HG02981 (cell line): ENCODE data around the gene SPDYE2.
A peak's percentile ranks its signal among the peaks of the same experiment; 100 is the strongest.
"Not testable (repeated sequence)": the region's sequence is repeated elsewhere in the genome, so short reads cannot be mapped to it uniquely, and the experiment has no call there.

Experiments used
- ATAC-seq: cut with Tn5 transposase; IDR thresholded peaks from one replicate; pipeline ENCODE4 v1.9.1; 2021; ENCODE audit warnings: mild to moderate bottlenecking, moderate library complexity; ENCODE audit not compliant: unreplicated experiment

SPDYE2 gene

GRCh38 chr7:102535062-102535615 is 15.9 kb upstream of the SPDYE2 start:
- not testable (repeated sequence) for ATAC-seq

- not testable (repeated sequence) for ATAC-seq
Observed at GRCh38 chr7:102540604-102541003, 10.4 kb upstream of the SPDYE2 start.

GRCh38 chr7:102542083-102542482 is 8.9 kb upstream of the SPDYE2 start:
- ATAC-seq = not testable (repeated sequence)

- not testable (repeated sequence) for ATAC-seq
Observed at GRCh38 chr7:102542771-102543170, 8.3 kb upstream of the SPDYE2 start.

GRCh38 chr7:102543596-102543995 is 7.4 kb upstream of the SPDYE2 start, which contains the start of gene UPK3BL2:
Gene UPK3BL2, minus strand, starts transcription at chr7:102543696. Its CDS starts 60 bp downstream, at chr7:102543636.
- ATAC-seq = not testable (repeated sequence)

GRCh38 chr7:102544372-102544771 is 6.7 kb upstream of the SPDYE2 start:
- not testable (repeated sequence) for ATAC-seq

- not testable (repeated sequence) for ATAC-seq
Observed at GRCh38 chr7:102545288-102545687, 5.7 kb upstream of the SPDYE2 start.

- ATAC-seq = peak; percentile 65
Observed at GRCh38 chr7:102546353-102546752, 4.7 kb upstream of the SPDYE2 start.

GRCh38 chr7:102568620-102569019 is 17.6 kb downstream of the SPDYE2 start:
- ATAC-seq = not testable (repeated sequence)

GRCh38 chr7:102572261-102573239 is 21.5 kb downstream of the SPDYE2 start, which contains the start of gene POLR2J3:
Gene POLR2J3, minus strand, starts transcription at chr7:102572583. Its CDS starts 62 bp downstream, at chr7:102572521.
- peak; percentile 92 for ATAC-seq

- ATAC-seq = not testable (repeated sequence)
Observed at GRCh38 chr7:102574607-102575006, 23.6 kb downstream of the SPDYE2 start.

GRCh38 chr7:102576363-102576762 is 25.3 kb downstream of the SPDYE2 start:
- not testable (repeated sequence) for ATAC-seq

GRCh38 chr7:102577315-102578240 is 26.6 kb downstream of the SPDYE2 start:
- not testable (repeated sequence) for ATAC-seq

- not testable (repeated sequence) for ATAC-seq
Observed at GRCh38 chr7:102578486-102578885, 27.5 kb downstream of the SPDYE2 start.

GRCh38 chr7:102581722-102582121 is 30.7 kb downstream of the SPDYE2 start:
- not testable (repeated sequence) for ATAC-seq

GRCh38 chr7:102583495-102583894 is 32.5 kb downstream of the SPDYE2 start:
- not testable (repeated sequence) for ATAC-seq

GRCh38 chr7:102589857-102590256 is 38.8 kb downstream of the SPDYE2 start:
- peak; percentile 49 for ATAC-seq

GRCh38 chr7:102592477-102593019 is 41.5 kb downstream of the SPDYE2 start:
- peak; percentile 51 for ATAC-seq

GRCh38 chr7:102593637-102594334 is 42.8 kb downstream of the SPDYE2 start:
- peak; percentile 57 for ATAC-seq

GRCh38 chr7:102596036-102596435 is 45.0 kb downstream of the SPDYE2 start:
- ATAC-seq = not testable (repeated sequence)
